Prostate gland (tissue), 2 donors: ENCODE measurements around the gene CECR2. TPM values are rescaled to one million over a fixed set of nuclear protein-coding genes. Genes with fewer than 3 reads are reported as not detected.

Experiments used
- DNase-seq: peaks from one replicate; pipeline ENCODE4 v3.0.0-alpha.2; 2019; ENCODE audit warnings: low spot score
- H3K27ac ChIP-seq, 2 donors: fragments of 200-600 bp; sonication (generic); 2 replicates each; pipeline ENCODE4 v1.5.1; 2017 to 2019
- H3K27me3 ChIP-seq: fragments of 200-600 bp; sonication (generic); replicated peaks from 2 replicates; pipeline ENCODE4 v1.5.1; 2019; ENCODE audit not compliant: insufficient read depth
- H3K36me3 ChIP-seq, 2 donors: fragments of 200-600 bp; sonication (generic); 1 replicate in 1 of 2; 2 replicates in 1 of 2; pipeline versions ENCODE4 v1.5.1 to v1.8.1; 2017 to 2019
- H3K4me1 ChIP-seq: fragments of 200-600 bp; sonication (generic); replicated peaks from 2 replicates; pipeline ENCODE4 v1.5.1; 2019
- H3K4me3 ChIP-seq, 2 donors: fragments of 200-600 bp; sonication (generic); 2 replicates each; pipeline ENCODE4 v1.5.1; 2017 to 2019
- H3K9me3 ChIP-seq: fragments of 200-600 bp; sonication (generic); 2 replicates; pipeline ENCODE4 v1.5.1; 2017
- POLR2A ChIP-seq: fragments of 450-650 bp; IDR thresholded peaks from one replicate; pipeline ENCODE4 v1.6.1; 2016; ENCODE audit warnings: antibody characterized with exemption, mild to moderate bottlenecking
- POLR2AphosphoS5 ChIP-seq: sonication (generic); formaldehyde crosslinking; IDR thresholded peaks from one replicate; pipeline ENCODE4 v1.6.1; 2017; ENCODE audit warnings: antibody characterized with exemption
- WGBS: methylation state at CpG from one replicate; pipeline ENCODE4 v1.1.5; 2018; 5-methylcytosine and 5-hydroxymethylcytosine counted together
- intact Hi-C: fragments of 100-400 bp; cut with DNase I; formaldehyde crosslinking; loops from one replicate; pipeline ENCODE4 v1.14.2; 2022
- total RNA-seq, 2 donors: library from RNA; depleted of rRNA; stranded (reverse); fragments of >200 nt; gene quantifications; one replicate each; pipeline ENCODE4 v1.1.0, GENCODE V29; 2016
- TF ChIP-seq, protein P1 (sequence below), 4 experiments: fragments of 200-600 bp in 2 of 4; fragments of 450-650 bp in 2 of 4; sonication (generic) in 2 of 4; IDR thresholded peaks; 1 replicate in 3 of 4; 2 replicates in 1 of 4; pipeline ENCODE4 v1.5.1; 2016 to 2019; ENCODE audit warnings: antibody characterized with exemption in 4 of 4, mild to moderate bottlenecking in 2 of 4, moderate library complexity in 2 of 4

Gene CECR2
- total RNA-seq, 2 donors from 2014 or later, result 3.1 to 10.1 TPM

- 91% methylated on average over 10 of the region's 10 CpGs for WGBS
- intact Hi-C loops, result loop anchor here (10.0 kb wide), 1 partner anchor 218 kb away; no protein-coding TSS in a partner anchor
- TF ChIP-seq, protein P1, sequence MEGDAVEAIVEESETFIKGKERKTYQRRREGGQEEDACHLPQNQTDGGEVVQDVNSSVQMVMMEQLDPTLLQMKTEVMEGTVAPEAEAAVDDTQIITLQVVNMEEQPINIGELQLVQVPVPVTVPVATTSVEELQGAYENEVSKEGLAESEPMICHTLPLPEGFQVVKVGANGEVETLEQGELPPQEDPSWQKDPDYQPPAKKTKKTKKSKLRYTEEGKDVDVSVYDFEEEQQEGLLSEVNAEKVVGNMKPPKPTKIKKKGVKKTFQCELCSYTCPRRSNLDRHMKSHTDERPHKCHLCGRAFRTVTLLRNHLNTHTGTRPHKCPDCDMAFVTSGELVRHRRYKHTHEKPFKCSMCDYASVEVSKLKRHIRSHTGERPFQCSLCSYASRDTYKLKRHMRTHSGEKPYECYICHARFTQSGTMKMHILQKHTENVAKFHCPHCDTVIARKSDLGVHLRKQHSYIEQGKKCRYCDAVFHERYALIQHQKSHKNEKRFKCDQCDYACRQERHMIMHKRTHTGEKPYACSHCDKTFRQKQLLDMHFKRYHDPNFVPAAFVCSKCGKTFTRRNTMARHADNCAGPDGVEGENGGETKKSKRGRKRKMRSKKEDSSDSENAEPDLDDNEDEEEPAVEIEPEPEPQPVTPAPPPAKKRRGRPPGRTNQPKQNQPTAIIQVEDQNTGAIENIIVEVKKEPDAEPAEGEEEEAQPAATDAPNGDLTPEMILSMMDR (IDR thresholded peaks at IDR 0.05), result no peak
- TF ChIP-seq POLR2A (no peak), POLR2AphosphoS5 (no peak)
- DNase-seq, result no peak
- Histone ChIP-seq H3K4me1 (no peaks in the 10 kb centered on the region), H3K4me3 (no peak overlapping the region), H3K27ac (no peak overlapping the region), H3K36me3 (no peaks in the 10 kb centered on the region), H3K9me3 (no peaks in the 10 kb centered on the region), H3K27me3 (no peaks in the 10 kb centered on the region)
These were observed 197.5 kb downstream of the CECR2 start for GRCh38 chr22:17566776-17567175.

DNA sequence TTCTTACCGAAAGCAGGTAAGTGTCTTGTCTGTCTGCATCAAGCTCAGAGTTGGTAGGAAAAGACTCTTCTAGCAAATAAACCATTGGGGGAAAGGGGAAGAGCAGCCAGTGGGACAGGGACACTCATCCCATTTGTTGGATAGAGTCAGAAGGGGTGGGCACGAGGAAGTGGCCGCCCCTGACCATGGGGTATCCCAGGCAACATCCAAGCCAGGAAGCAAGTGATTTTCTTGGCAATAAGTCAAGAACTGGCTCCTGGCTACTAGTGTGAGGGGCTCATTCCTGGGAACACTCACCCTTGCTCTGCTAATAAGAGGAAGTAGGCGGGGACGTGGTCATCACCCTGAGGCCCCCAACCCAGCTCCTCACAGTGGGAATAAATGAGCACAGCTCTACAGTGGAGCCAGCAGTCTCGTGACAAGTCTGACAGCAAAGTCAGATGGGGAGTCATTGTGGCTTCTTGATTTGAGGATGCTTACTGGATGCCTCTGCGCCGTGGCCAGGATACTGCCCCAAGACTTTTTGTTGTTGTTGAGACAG, 200.8 kb downstream of the CECR2 start:
- Histone ChIP-seq H3K4me3 (peak overlapping the region in 1 of 2 donors; percentile 34), H3K27me3 (no peaks in the 10 kb centered on the region), H3K27ac (peak overlapping the region; percentile 79 to 86), H3K9me3 (no peaks in the 10 kb centered on the region), H3K4me1 (no peaks in the 10 kb centered on the region), H3K36me3 (no peaks in the 10 kb centered on the region)
- 42% methylated on average over 8 of the region's 8 CpGs for WGBS
- no peak for TF ChIP-seq POLR2A
- intact Hi-C loops, result loop anchor here (10.0 kb wide), 2 partner anchors 55 to 215 kb away; partner anchors contain the start of gene ATP6V1E1
- no peak for DNase-seq

GRCh38 chr22:17570851-17571631, 201.8 kb downstream of the CECR2 start:
- intact Hi-C loops, result loop anchor here (10.0 kb wide), 1 partner anchor 54 kb away; the partner anchor contains the start of gene ATP6V1E1
- peak; percentile 63 for DNase-seq
- no peaks in the 10 kb centered on the region for H3K36me3 ChIP-seq
- TF ChIP-seq POLR2A (no peak), POLR2AphosphoS5 (peak; percentile 85)
- H3K4me1 ChIP-seq, result no peaks in the 10 kb centered on the region
- H3K27ac ChIP-seq, result peak overlapping the region; percentile 79 to 86
- no peaks in the 10 kb centered on the region for H3K27me3 ChIP-seq
- 19% methylated on average over 21 of the region's 21 CpGs for WGBS
- H3K4me3 ChIP-seq, result peak overlapping the region; percentile 16 to 34
- no peaks in the 10 kb centered on the region for H3K9me3 ChIP-seq

DNA sequence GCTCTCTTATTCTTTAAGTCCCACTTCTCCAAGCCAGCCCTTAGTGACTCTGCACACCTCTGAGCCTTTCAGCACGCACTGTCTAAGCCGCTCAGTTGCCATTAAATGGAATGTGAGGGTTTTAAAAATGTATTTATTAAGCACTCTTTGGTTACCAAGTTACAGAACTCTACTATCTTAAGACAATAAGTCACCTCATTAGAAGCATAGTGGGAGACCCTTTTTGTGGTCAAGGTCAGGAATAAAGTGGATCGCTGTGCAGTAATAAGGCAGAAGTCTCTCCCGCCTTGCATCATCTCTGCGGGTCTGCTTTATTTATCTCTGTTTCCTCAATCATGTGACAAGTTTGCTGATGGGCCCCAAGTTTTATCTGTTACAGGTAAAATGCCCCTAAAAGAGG, 205.9 kb downstream of the CECR2 start:
- intact Hi-C loops, result loop anchor here (10.0 kb wide), 1 partner anchor 50 kb away; the partner anchor contains the start of gene ATP6V1E1
- Histone ChIP-seq H3K9me3 (no peaks in the 10 kb centered on the region), H3K27me3 (no peaks in the 10 kb centered on the region), H3K4me3 (no peak overlapping the region), H3K4me1 (no peaks in the 10 kb centered on the region), H3K27ac (no peak overlapping the region), H3K36me3 (no peaks in the 10 kb centered on the region)
- WGBS, result 78% methylated on average over 5 of the region's 5 CpGs
- TF ChIP-seq POLR2AphosphoS5, result no peak
- DNase-seq, result no peak

DNA sequence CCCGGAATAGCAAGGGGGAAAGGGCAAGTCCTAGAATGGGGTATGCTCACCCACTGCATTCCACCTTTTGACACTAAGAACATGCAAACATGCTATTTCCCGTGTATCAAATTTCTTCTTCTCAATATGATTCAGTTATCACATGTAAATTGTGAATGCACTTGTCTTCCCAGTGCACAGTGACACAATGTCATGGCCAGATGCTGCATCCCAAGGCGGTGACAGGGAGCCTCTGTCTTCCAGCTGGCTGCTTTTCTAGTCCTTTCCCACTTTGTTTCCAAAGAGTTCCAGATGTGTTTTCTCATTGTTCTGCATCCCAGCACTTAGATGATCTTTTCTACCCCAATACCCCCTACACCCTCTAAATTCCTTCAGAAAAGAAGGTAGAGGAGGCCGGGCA, 206.4 kb downstream of the CECR2 start:
- TF ChIP-seq POLR2A (no peak), POLR2AphosphoS5 (no peak)
- TF ChIP-seq, protein P1 (IDR thresholded peaks at IDR 0.05), result no peak
- Histone ChIP-seq H3K27ac (no peak overlapping the region), H3K27me3 (no peaks in the 10 kb centered on the region), H3K4me1 (no peaks in the 10 kb centered on the region), H3K36me3 (no peaks in the 10 kb centered on the region), H3K9me3 (no peaks in the 10 kb centered on the region), H3K4me3 (no peak overlapping the region)
- intact Hi-C loops, result loop anchor here (10.0 kb wide), 1 partner anchor 49 kb away; the partner anchor contains the start of gene ATP6V1E1
- DNase-seq, result no peak
- 93% methylated on average over 4 of the region's 4 CpGs for WGBS

DNA sequence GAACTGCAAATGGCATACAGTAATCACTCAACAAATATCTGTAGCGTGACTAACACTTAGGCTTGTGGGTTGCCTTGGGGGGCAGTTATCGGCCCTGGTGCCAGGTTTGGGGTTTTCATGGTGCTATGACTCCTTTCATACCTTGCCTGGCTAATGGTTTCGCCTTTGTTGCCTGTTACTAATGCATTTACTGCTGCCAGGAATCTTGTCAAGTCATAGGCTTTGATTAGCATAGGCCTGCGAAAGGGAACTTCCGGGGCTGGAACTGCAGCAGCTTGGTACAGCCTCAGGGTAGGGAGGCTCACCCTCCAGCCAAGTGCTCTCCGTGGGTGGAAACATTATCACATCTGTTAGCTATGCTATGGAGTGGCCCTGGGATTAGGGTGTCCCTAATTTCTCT, 207.2 kb downstream of the CECR2 start:
- WGBS, result 69% methylated on average over 6 of the region's 6 CpGs
- intact Hi-C loops, result loop anchor here (10.0 kb wide), 1 partner anchor 48 kb away; the partner anchor contains the start of gene ATP6V1E1
- no peak overlapping the region for H3K27ac ChIP-seq
- H3K36me3 ChIP-seq, result no peaks in the 10 kb centered on the region
- H3K4me1 ChIP-seq, result no peaks in the 10 kb centered on the region
- H3K27me3 ChIP-seq, result no peaks in the 10 kb centered on the region
- H3K4me3 ChIP-seq, result no peak overlapping the region
- TF ChIP-seq POLR2AphosphoS5 (no peak), POLR2A (no peak)
- TF ChIP-seq, protein P1 (IDR thresholded peaks at IDR 0.05), result no peak
- no peaks in the 10 kb centered on the region for H3K9me3 ChIP-seq
- DNase-seq, result no peak
